Gastrocnemius medialis (tissue), 4 donors: ENCODE data around the gene CLDN19. TPM values are rescaled to one million over a fixed set of nuclear protein-coding genes. Genes with fewer than 3 reads are reported as not detected.

ENCODE experiments used
- ATAC-seq, 2 donors: fragments of 150-250 bp; one replicate each; pipeline ENCODE4 v1.9.1; 2016
- DNase-seq, 2 donors: peaks; one replicate each; pipeline ENCODE4 v3.0.0-alpha.2; 2019
- H3K27ac ChIP-seq, 4 donors: fragments of 200-600 bp; sonication (generic); 1 replicate in 1 of 4; 2 replicates in 3 of 4; pipeline ENCODE4 v1.5.1; 2016 to 2018; ENCODE audit warnings: mild to moderate bottlenecking in 2 of 4, moderate library complexity in 1 of 4
- H3K27me3 ChIP-seq, 3 donors: fragments of 200-600 bp; sonication (generic) in 2 of 3; 1 replicate in 1 of 3; 2 replicates in 2 of 3; pipeline versions ENCODE4 v1.5.1 to v1.6.0; 2016 to 2019; ENCODE audit warnings: mild to moderate bottlenecking in 1 of 3, moderate library complexity in 1 of 3
- H3K36me3 ChIP-seq, 2 donors: fragments of 200-600 bp; sonication (generic) in 1 of 2; one replicate each; pipeline ENCODE4 v1.5.1; 2017 to 2018
- H3K4me1 ChIP-seq, 2 donors: fragments of 200-600 bp; sonication (generic) in 1 of 2; one replicate each; pipeline ENCODE4 v1.5.1; 2016 to 2017; ENCODE audit warnings: mild to moderate bottlenecking in 2 of 2
- H3K4me3 ChIP-seq, 4 donors: fragments of 200-600 bp; sonication (generic) in 3 of 4; 1 replicate in 1 of 4; 2 replicates in 3 of 4; pipeline ENCODE4 v1.5.1; 2016 to 2019; ENCODE audit warnings: mild to moderate bottlenecking in 2 of 4
- H3K9me3 ChIP-seq, 3 donors: fragments of 200-600 bp; sonication (generic) in 2 of 3; 1 replicate in 1 of 3; 2 replicates in 2 of 3; pipeline ENCODE4 v1.5.1; 2016 to 2019
- CTCF ChIP-seq, 5 experiments: fragments of 450-650 bp in 3 of 5; fragments of 200-600 bp in 2 of 5; sonication (generic) in 2 of 5; IDR thresholded peaks in 4 of 5; conservative IDR thresholded peaks in 1 of 5; 1 replicate in 4 of 5; 2 replicates in 1 of 5; pipeline ENCODE4 v1.5.1; 2016 to 2019; ENCODE audit warnings: antibody characterized with exemption in 5 of 5, mild to moderate bottlenecking in 3 of 5, moderate library complexity in 3 of 5
- POLR2A ChIP-seq, 2 donors: fragments of 450-650 bp; IDR thresholded peaks; one replicate each; pipeline ENCODE4 v1.6.1; 2017; ENCODE audit warnings: antibody characterized with exemption in 2 of 2, mild to moderate bottlenecking in 2 of 2, moderate library complexity in 2 of 2
- in situ Hi-C, 4 donors: fragments of 200-750 bp; cut with MboI; loops; one replicate each; pipeline versions ENCODE4 v1.15.0 to v1.8.0; 2017; ENCODE audit warnings: low sequenced_read_pairs in 4 of 4
- intact Hi-C: fragments of 100-400 bp; cut with DNase I; formaldehyde crosslinking; loops from one replicate; pipeline ENCODE4 v1.15.1; 2023; ENCODE audit warnings: low total_unique reads
- total RNA-seq, 4 donors: library from RNA; depleted of rRNA; stranded (reverse); fragments of >200 nt; gene quantifications; one replicate each; pipeline versions ENCODE4 v1.1.0 to v1.2.3, GENCODE V29; 2016

CLDN19 gene
- total RNA-seq, 4 donors from 2014 or later, result 0.20 to 0.59 TPM; not detected in 2

- Histone ChIP-seq H3K9me3 (no peaks in the 10 kb centered on the region), H3K4me1 (no peaks in the 10 kb centered on the region), H3K27ac (no peak overlapping the region), H3K4me3 (no peak overlapping the region), H3K27me3 (no peaks in the 10 kb centered on the region), H3K36me3 (no peaks in the 10 kb centered on the region)
- intact Hi-C loops, result no loop called here
- in situ Hi-C loops, result loop anchor here in 1 of 4 donors (25.0 kb wide), 2 partner anchors 175 to 600 kb away; no protein-coding TSS in a partner anchor
- TF ChIP-seq POLR2A (IDR thresholded peaks at IDR 0.05), result no peak
- DNase-seq (no peak), ATAC-seq (no peak)
Measured at GRCh38 chr1:42737257-42737656, 2.8 kb downstream of the CLDN19 start.

GRCh38 chr1:42736571-42737200, 3.4 kb downstream of the CLDN19 start:
- Histone ChIP-seq H3K27me3 (no peaks in the 10 kb centered on the region), H3K4me1 (no peaks in the 10 kb centered on the region), H3K9me3 (no peaks in the 10 kb centered on the region), H3K36me3 (no peaks in the 10 kb centered on the region), H3K27ac (no peak overlapping the region), H3K4me3 (no peak overlapping the region)
- TF ChIP-seq POLR2A (IDR thresholded peaks at IDR 0.05) (no peak), CTCF (IDR thresholded peaks at IDR 0.05 in 4 of 5, conservative IDR thresholded peaks at IDR 0.05 in 1 of 5) (no peak)
- intact Hi-C loops (no loop called here), in situ Hi-C loops (loop anchor here in 1 of 4 donors (25.0 kb wide), 2 partner anchors 174 to 599 kb away; no protein-coding TSS in a partner anchor)
- ATAC-seq (no peak), DNase-seq (no peak)

GRCh38 chr1:42736152-42736551, 3.9 kb downstream of the CLDN19 start:
- no peak for ATAC-seq
- in situ Hi-C loops (loop anchor here in 1 of 4 donors (25.0 kb wide), 2 partner anchors 174 to 599 kb away; no protein-coding TSS in a partner anchor), intact Hi-C loops (no loop called here)

GRCh38 chr1:42735477-42736105, 4.4 kb downstream of the CLDN19 start:
- intact Hi-C loops, result no loop called here
- H3K36me3 ChIP-seq, result no peaks in the 10 kb centered on the region
- H3K9me3 ChIP-seq, result no peaks in the 10 kb centered on the region
- no peak overlapping the region for H3K27ac ChIP-seq
- ATAC-seq (no peak), DNase-seq (no peak)
- H3K4me1 ChIP-seq, result no peaks in the 10 kb centered on the region
- no peak overlapping the region for H3K4me3 ChIP-seq
- H3K27me3 ChIP-seq, result no peaks in the 10 kb centered on the region
- in situ Hi-C loops, result loop anchor here in 1 of 4 donors (25.0 kb wide), 2 partner anchors 173 to 598 kb away; no protein-coding TSS in a partner anchor
- TF ChIP-seq CTCF (IDR thresholded peaks at IDR 0.05 in 4 of 5, conservative IDR thresholded peaks at IDR 0.05 in 1 of 5) (no peak), POLR2A (IDR thresholded peaks at IDR 0.05) (no peak)

More at GRCh38 chr1:42736152-42736551, 3.9 kb downstream of the CLDN19 start:
- H3K4me3 ChIP-seq, result no peak overlapping the region
- H3K27ac ChIP-seq, result no peak overlapping the region
- no peaks in the 10 kb centered on the region for H3K4me1 ChIP-seq
- no peaks in the 10 kb centered on the region for H3K36me3 ChIP-seq
- no peaks in the 10 kb centered on the region for H3K9me3 ChIP-seq
- TF ChIP-seq CTCF (IDR thresholded peaks at IDR 0.05 in 4 of 5, conservative IDR thresholded peaks at IDR 0.05 in 1 of 5) (no peak), POLR2A (IDR thresholded peaks at IDR 0.05) (no peak)
- no peaks in the 10 kb centered on the region for H3K27me3 ChIP-seq
- no peak for DNase-seq

- in situ Hi-C loops, result loop anchor here in 1 of 4 donors (25.0 kb wide), 2 partner anchors 173 to 598 kb away; no protein-coding TSS in a partner anchor
Measured at GRCh38 chr1:42735056-42735455, 5.0 kb downstream of the CLDN19 start.

More at GRCh38 chr1:42735056-42735455, 5.0 kb downstream of the CLDN19 start:
- no peaks in the 10 kb centered on the region for H3K36me3 ChIP-seq
- H3K27ac ChIP-seq, result no peak overlapping the region
- H3K27me3 ChIP-seq, result no peaks in the 10 kb centered on the region
- H3K4me1 ChIP-seq, result no peaks in the 10 kb centered on the region
- H3K4me3 ChIP-seq, result no peak overlapping the region
- ATAC-seq, result no peak
- no peaks in the 10 kb centered on the region for H3K9me3 ChIP-seq
- DNase-seq, result no peak
- TF ChIP-seq POLR2A (IDR thresholded peaks at IDR 0.05) (no peak), CTCF (IDR thresholded peaks at IDR 0.05 in 4 of 5, conservative IDR thresholded peaks at IDR 0.05 in 1 of 5) (no peak)
- intact Hi-C loops, result no loop called here
